Glutamatergic neuron (in vitro differentiated cells): ENCODE measurements around the gene SNX1. TPM values are rescaled to one million over a fixed set of nuclear protein-coding genes. Genes with fewer than 3 reads are reported as not detected.
"Not testable (repeated sequence)": the region's sequence is repeated elsewhere in the genome, so short reads cannot be mapped to it uniquely, and the experiment has no call there.

Source experiments
- DNase-seq: peaks from one replicate; pipeline ENCODE4 v3.0.0; 2022
- H3K27ac Mint-ChIP-seq: one replicate; pipeline ENCODE4 v1.8.0; 2020; ENCODE audit warnings: mild to moderate bottlenecking, mixed read lengths, inconsistent platforms; ENCODE audit not compliant: unreplicated experiment
- H3K27me3 Mint-ChIP-seq: one replicate; pipeline ENCODE4 v1.8.0; 2020; ENCODE audit warnings: mild to moderate bottlenecking, moderate library complexity, mixed read lengths, inconsistent platforms; ENCODE audit not compliant: unreplicated experiment
- H3K36me3 Mint-ChIP-seq: one replicate; pipeline ENCODE4 v1.8.0; 2020; ENCODE audit warnings: mild to moderate bottlenecking, mixed read lengths, inconsistent platforms; ENCODE audit not compliant: unreplicated experiment
- H3K4me1 Mint-ChIP-seq: one replicate; pipeline ENCODE4 v1.8.0; 2020; ENCODE audit warnings: mild to moderate bottlenecking, low read depth, mixed read lengths, inconsistent platforms; ENCODE audit not compliant: unreplicated experiment
- H3K4me3 Mint-ChIP-seq: one replicate; pipeline ENCODE4 v1.8.0; 2020; ENCODE audit warnings: mild to moderate bottlenecking, mixed read lengths, inconsistent platforms; ENCODE audit not compliant: unreplicated experiment
- H3K9me3 Mint-ChIP-seq: one replicate; pipeline ENCODE4 v1.8.0; 2020; ENCODE audit warnings: mild to moderate bottlenecking, moderate library complexity, mixed read lengths, inconsistent platforms; ENCODE audit not compliant: unreplicated experiment
- CTCF ChIP-seq: fragments of 200-600 bp; sonication (generic); IDR thresholded peaks from one replicate; pipeline ENCODE4 v1.5.0; 2021; ENCODE audit not compliant: partially characterized antibody, unreplicated experiment
- total RNA-seq: library from RNA; stranded (reverse); fragmentation: NEBNext Ultra II Directional; extraction: Animal tissue kit (Norgen Biotek cat#: 25700); gene quantifications from one replicate; pipeline ENCODE4 v1.2.1, GENCODE V29; 2021; ENCODE audit not compliant: unreplicated experiment

SNX1 gene
- total RNA-seq, 1 donor from 2014 or later, result 71.4 TPM

- no peak overlapping the region for H3K27ac Mint-ChIP-seq
- H3K36me3 Mint-ChIP-seq, result no peaks in the 10 kb centered on the region
- H3K4me1 Mint-ChIP-seq, result peaks cover 5% of the 10 kb centered on the region
- no peak for TF ChIP-seq CTCF
- H3K4me3 Mint-ChIP-seq, result no peak overlapping the region
- peaks cover 4% of the 10 kb centered on the region for H3K27me3 Mint-ChIP-seq
- H3K9me3 Mint-ChIP-seq, result peaks cover 5% of the 10 kb centered on the region
- no peak for DNase-seq
Measured at GRCh38 chr15:64051093-64051402, 44.7 kb upstream of the SNX1 start.

- no peak for TF ChIP-seq CTCF
- H3K4me1 Mint-ChIP-seq, result peaks cover 5% of the 10 kb centered on the region
- no peak overlapping the region for H3K4me3 Mint-ChIP-seq
- no peaks in the 10 kb centered on the region for H3K36me3 Mint-ChIP-seq
- H3K9me3 Mint-ChIP-seq, result peaks cover 6% of the 10 kb centered on the region
- no peak overlapping the region for H3K27ac Mint-ChIP-seq
- peaks cover 3% of the 10 kb centered on the region for H3K27me3 Mint-ChIP-seq
- no peak for DNase-seq
Measured at GRCh38 chr15:64051407-64052259, 44.1 kb upstream of the SNX1 start.

GRCh38 chr15:64052925-64053491 is 42.8 kb upstream of the SNX1 start:
- Mint-ChIP-seq H3K4me3 (no peak overlapping the region), H3K27ac (no peak overlapping the region), H3K36me3 (no peaks in the 10 kb centered on the region), H3K27me3 (no peaks in the 10 kb centered on the region), H3K9me3 (peaks cover 6% of the 10 kb centered on the region), H3K4me1 (peaks cover 3% of the 10 kb centered on the region)
- DNase-seq, result no peak
- no peak for TF ChIP-seq CTCF

- not testable (repeated sequence) for H3K36me3 Mint-ChIP-seq, H3K9me3 Mint-ChIP-seq, H3K4me1 Mint-ChIP-seq
Measured at GRCh38 chr15:64053674-64054073, 42.1 kb upstream of the SNX1 start.

GRCh38 chr15:64058279-64058678 is 37.5 kb upstream of the SNX1 start:
- Mint-ChIP-seq H3K4me3 (no peak overlapping the region), H3K27ac (no peak overlapping the region), H3K27me3 (no peaks in the 10 kb centered on the region), H3K4me1 (no peaks in the 10 kb centered on the region), H3K36me3 (no peaks in the 10 kb centered on the region), H3K9me3 (peaks cover 4% of the 10 kb centered on the region)
- TF ChIP-seq CTCF, result no peak
- no peak for DNase-seq

More at GRCh38 chr15:64053674-64054073, 42.1 kb upstream of the SNX1 start:
- not testable (repeated sequence) for H3K27ac Mint-ChIP-seq, DNase-seq, H3K4me3 Mint-ChIP-seq, H3K27me3 Mint-ChIP-seq

- not testable (repeated sequence) for H3K27ac Mint-ChIP-seq, H3K4me1 Mint-ChIP-seq, H3K9me3 Mint-ChIP-seq, DNase-seq, H3K36me3 Mint-ChIP-seq, H3K27me3 Mint-ChIP-seq, H3K4me3 Mint-ChIP-seq
Measured at GRCh38 chr15:64059104-64059503, 36.7 kb upstream of the SNX1 start.
